H1 (cell line): ENCODE results near the gene CCDC12. TPM values are rescaled to one million over a fixed set of nuclear protein-coding genes. Genes with fewer than 3 reads are reported as not detected.

ENCODE experiments used
- CTCF ChIA-PET: fragments of 300-600 bp; sonication (Branson Sonifier 250); formaldehyde crosslinking; loops from one replicate; lab custom pipeline; 2021; ENCODE audit not compliant: partially characterized antibody; lab: Charles Lee
- POLR2A ChIA-PET: fragments of 300-600 bp; sonication (Branson Sonifier 250); formaldehyde crosslinking; loops from one replicate; lab custom pipeline; 2021; ENCODE audit warnings: inconsistent platforms; ENCODE audit not compliant: partially characterized antibody; lab: Charles Lee
- DNase-seq, 2 experiments: peaks; one replicate each; pipeline versions ENCODE4 v3.0.0 to v3.0.0-alpha.2; 2010 to 2022; ENCODE audit warnings: low spot score in 2 of 2, low read depth in 1 of 2, mixed read lengths in 1 of 2
- FAIRE-seq: peaks from 2 replicates; lab custom pipeline; 2011; peaks lifted over from hg19 to GRCh38; lab: Jason Lieb, UNC
- H2AFZ ChIP-seq: 2 replicates; pipeline ENCODE4 v1.8.1; 2012; ENCODE audit warnings: low read length, inconsistent platforms
- H2AK5ac ChIP-seq: 2 replicates; pipeline ENCODE4 v1.6.1; 2013; ENCODE audit warnings: low read depth, low read length
- H2BK120ac ChIP-seq: replicated peaks from 2 replicates; pipeline ENCODE3; 2013; ENCODE audit warnings: low read depth, low read length, inconsistent platforms
- H2BK12ac ChIP-seq: 2 replicates; pipeline ENCODE4 v1.6.1; 2013; ENCODE audit warnings: low read depth, low read length
- H2BK15ac ChIP-seq: 2 replicates; pipeline ENCODE4 v1.6.1; 2013; ENCODE audit warnings: low read length
- H2BK20ac ChIP-seq: 2 replicates; pipeline ENCODE4 v1.6.1; 2013; ENCODE audit warnings: low read length
- H2BK5ac ChIP-seq: 2 replicates; pipeline ENCODE4 v1.6.1; 2013; ENCODE audit warnings: low read depth, low read length
- H3K14ac ChIP-seq: 2 replicates; pipeline ENCODE4 v1.6.1; 2013; ENCODE audit warnings: inconsistent platforms; ENCODE audit not compliant: insufficient read length
- H3K18ac ChIP-seq: 2 replicates; pipeline ENCODE4 v1.6.1; 2013; ENCODE audit warnings: low read length; ENCODE audit errors: extremely low read depth
- H3K23ac ChIP-seq: 2 replicates; pipeline ENCODE4 v1.6.1; 2013; ENCODE audit warnings: inconsistent platforms; ENCODE audit not compliant: insufficient read length
- H3K23me2 ChIP-seq: 2 replicates; pipeline ENCODE4 v1.6.1; 2013; ENCODE audit warnings: low read depth, low read length
- H3K27ac ChIP-seq: 2 replicates; pipeline ENCODE4 v1.6.1; 2011; ENCODE audit warnings: low read depth, low read length, inconsistent platforms
- H3K27me3 ChIP-seq, 4 experiments: replicated peaks in 1 of 4; 1 replicate in 1 of 4; 2 replicates in 3 of 4; pipeline versions ENCODE4 v1.6.1 to v1.8.1; 2011 to 2013; ENCODE audit warnings: low read length in 3 of 4, mild to moderate bottlenecking in 3 of 4, inconsistent platforms in 2 of 4, mixed read lengths in 2 of 4, moderate library complexity in 1 of 4; ENCODE audit not compliant: control insufficient read depth in 3 of 4, insufficient read depth in 3 of 4; ENCODE audit errors: extremely low read depth in 1 of 4
- H3K36me3 ChIP-seq, 4 experiments: 2 replicates each; pipeline versions ENCODE4 v1.6.1 to v1.8.1; 2011 to 2013; ENCODE audit warnings: mild to moderate bottlenecking in 4 of 4, low read length in 3 of 4, moderate library complexity in 2 of 4, control low read depth in 1 of 4, inconsistent platforms in 1 of 4; ENCODE audit not compliant: insufficient read depth in 4 of 4, control insufficient read depth in 2 of 4
- H3K4ac ChIP-seq: replicated peaks from 2 replicates; pipeline ENCODE3; 2013; ENCODE audit warnings: low read length, low read depth, mixed read lengths, inconsistent platforms; ENCODE audit not compliant: insufficient read length
- H3K4me1 ChIP-seq, 4 experiments: replicated peaks in 1 of 4; 1 replicate in 1 of 4; 2 replicates in 3 of 4; pipeline versions ENCODE4 v1.6.1 to v1.8.1; 2011 to 2013; ENCODE audit warnings: low read length in 3 of 4, inconsistent platforms in 2 of 4, mixed read lengths in 1 of 4; ENCODE audit not compliant: insufficient read depth in 4 of 4, control insufficient read depth in 3 of 4
- H3K4me2 ChIP-seq, 2 experiments: 2 replicates each; pipeline versions ENCODE4 v1.6.1 to v1.8.1; 2011 to 2013; ENCODE audit warnings: low read depth in 2 of 2, low read length in 2 of 2, control low read depth in 1 of 2, inconsistent platforms in 1 of 2, mild to moderate bottlenecking in 1 of 2; ENCODE audit not compliant: insufficient read depth in 1 of 2
- H3K4me3 ChIP-seq, 4 experiments: fragments of 200-600, 300-600 bp in 1 of 4; sonication (generic), shearing (Covaris generic), sonication (Bioruptor Twin) in 1 of 4; 2 replicates each; pipeline versions ENCODE4 v1.5.1 to v1.8.1; 2011 to 2016; ENCODE audit warnings: low read length in 4 of 4, low read depth in 3 of 4, control low read depth in 2 of 4, inconsistent platforms in 2 of 4, mild to moderate bottlenecking in 2 of 4, mixed read lengths in 1 of 4, moderate library complexity in 1 of 4; ENCODE audit not compliant: insufficient read depth in 2 of 4; ENCODE audit errors: extremely low read depth in 1 of 4
- H3K56ac ChIP-seq: replicated peaks from 2 replicates; pipeline ENCODE3; 2013; ENCODE audit warnings: low read depth, mild to moderate bottlenecking, mixed read lengths, low read length, inconsistent platforms; ENCODE audit not compliant: insufficient read length
- H3K79me1 ChIP-seq: 2 replicates; pipeline ENCODE4 v1.6.1; 2013; ENCODE audit warnings: low read depth, low read length, control low read depth
- H3K79me2 ChIP-seq, 2 experiments: 2 replicates each; pipeline versions ENCODE4 v1.6.1 to v1.8.1; 2012 to 2013; ENCODE audit warnings: low read length in 2 of 2, mild to moderate bottlenecking in 2 of 2, inconsistent platforms in 1 of 2; ENCODE audit not compliant: insufficient read depth in 2 of 2, control insufficient read depth in 1 of 2
- H3K9ac ChIP-seq, 4 experiments: replicated peaks in 1 of 4; 1 replicate in 1 of 4; 2 replicates in 3 of 4; pipeline versions ENCODE4 v1.6.1 to v1.8.1; 2011 to 2013; ENCODE audit warnings: low read depth in 3 of 4, low read length in 3 of 4, control low read depth in 2 of 4, mild to moderate bottlenecking in 2 of 4, moderate library complexity in 2 of 4, inconsistent platforms in 1 of 4; ENCODE audit errors: extremely low read depth in 1 of 4
- H3K9me3 ChIP-seq, 2 experiments: 2 replicates each; pipeline versions ENCODE4 v1.6.1 to v1.8.1; 2012 to 2013; ENCODE audit warnings: mild to moderate bottlenecking in 2 of 2, moderate library complexity in 2 of 2, control low read depth in 1 of 2, inconsistent platforms in 1 of 2, low read depth in 1 of 2, low read length in 1 of 2, mixed read lengths in 1 of 2; ENCODE audit not compliant: insufficient read depth in 2 of 2
- H4K20me1 ChIP-seq, 2 experiments: replicated peaks in 1 of 2; 2 replicates each; pipeline versions ENCODE3 to v1.8.1; 2011 to 2013; ENCODE audit warnings: inconsistent platforms in 2 of 2, low read length in 2 of 2, mild to moderate bottlenecking in 1 of 2; ENCODE audit not compliant: insufficient read depth in 2 of 2, control insufficient read depth in 1 of 2
- H4K5ac ChIP-seq: 2 replicates; pipeline ENCODE4 v1.6.1; 2013; ENCODE audit warnings: low read length, low read depth, mixed read lengths, inconsistent platforms; ENCODE audit not compliant: insufficient read length
- H4K8ac ChIP-seq: 2 replicates; pipeline ENCODE4 v1.8.0; 2013; ENCODE audit warnings: mild to moderate bottlenecking, moderate library complexity, low read length, inconsistent platforms; ENCODE audit not compliant: insufficient read depth; ENCODE audit errors: extremely low read depth
- H4K91ac ChIP-seq: replicated peaks from 2 replicates; pipeline ENCODE3; 2013; ENCODE audit warnings: low read length, mixed read lengths, inconsistent platforms; ENCODE audit not compliant: insufficient read length
- ATF2 ChIP-seq: IDR thresholded peaks from 2 replicates; pipeline ENCODE4 v1.6.1; 2012; ENCODE audit warnings: low read length, inconsistent platforms
- CBX8 ChIP-seq: fragments of 300-800, 300-1000 bp; sonication (generic); IDR thresholded peaks from 2 replicates; pipeline ENCODE4 v1.7.1; 2016; ENCODE audit warnings: low read depth, low read length, borderline replicate concordance
- CREB1 ChIP-seq: IDR thresholded peaks from 2 replicates; pipeline ENCODE4 v1.6.1; 2012; ENCODE audit warnings: inconsistent platforms
- KDM1A ChIP-seq: fragments of 200-600, 300-600 bp; sonication (generic); IDR thresholded peaks from 2 replicates; pipeline ENCODE4 v1.7.1; 2016; ENCODE audit warnings: mild to moderate bottlenecking, low read length, borderline replicate concordance
- PHF8 ChIP-seq: fragments of 200-600 bp; sonication (generic); conservative IDR thresholded peaks from 2 replicates; pipeline ENCODE4 v1.7.1; 2012; ENCODE audit warnings: low read depth, mild to moderate bottlenecking, inconsistent platforms, low read length, moderate library complexity
- POLR2AphosphoS5 ChIP-seq: IDR thresholded peaks from 2 replicates; pipeline ENCODE4 v1.6.1; 2011; ENCODE audit warnings: low read depth, low read length
- RXRA ChIP-seq: IDR thresholded peaks from 2 replicates; pipeline ENCODE4 v1.6.1; 2011; ENCODE audit warnings: low read depth, mild to moderate bottlenecking, low read length, moderate library complexity; ENCODE audit not compliant: insufficient read depth
- SP1 ChIP-seq: IDR thresholded peaks from 2 replicates; pipeline ENCODE4 v1.6.1; 2011; ENCODE audit warnings: low read depth, low read length
- TBP ChIP-seq: IDR thresholded peaks from 2 replicates; pipeline ENCODE4 v1.6.1; 2011; ENCODE audit warnings: low read depth, low read length, improper control_type of control experiment
- TEAD4 ChIP-seq: IDR thresholded peaks from 2 replicates; pipeline ENCODE4 v1.6.1; 2012; ENCODE audit warnings: low read depth, low read length, inconsistent platforms, mixed read lengths
- WGBS, 2 experiments: shearing (Covaris generic) in 1 of 2; methylation state at CpG; one replicate each; pipeline versions ENCODE4 v1.1.6 to v1.1.7; 2013 to 2015; ENCODE audit warnings: low lambda C conversion rate in 2 of 2, mixed read lengths in 2 of 2, inconsistent platforms in 1 of 2, low coverage in 1 of 2, missing lambda C conversion rate in 1 of 2; ENCODE audit not compliant: insufficient replicate concordance in 2 of 2, insufficient coverage in 1 of 2, insufficient read length in 1 of 2; ENCODE audit errors: extremely low coverage in 1 of 2, missing lambda C conversion rate in 1 of 2; 5-methylcytosine and 5-hydroxymethylcytosine counted together
- polyA plus RNA-seq, 7 experiments: library from polyadenylated mRNA; depleted of rRNA in 3 of 7; stranded (reverse) in 5 of 7; unstranded in 2 of 7; fragments of >200 nt in 5 of 7; fragments of 200-250 nt in 2 of 7; gene quantifications; 1 replicate in 5 of 7; 2 replicates in 1 of 7; 4 replicates in 1 of 7; pipeline versions ENCODE4 v1.2.1 to v1.2.3, GENCODE V29; 2011 to 2013; ENCODE audit warnings: missing spikeins in 2 of 7, mixed read lengths in 2 of 7
- total RNA-seq: library from RNA; stranded (reverse); fragmentation: NEBNext Ultra II Directional; extraction: Animal tissue kit (Norgen Biotek cat#: 25700); gene quantifications from 2 replicates; pipeline ENCODE4 v1.2.1, GENCODE V29; 2021
- TF ChIP-seq, protein P1 (sequence below): IDR thresholded peaks from 2 replicates; pipeline ENCODE4 v1.6.1; 2012; ENCODE audit warnings: inconsistent platforms

The CCDC12 gene
- total and polyA plus RNA-seq, 2 of the 8 experiments (the other 6 are each of a cell fraction or from before 2014, with no cell fraction given) = 29.5 to 41.3 TPM

GRCh38 chr3:46968783-46969428 lies 7.6 kb downstream of the CCDC12 start:
- no peak overlapping the region for H3K14ac ChIP-seq
- no peak overlapping the region for H2BK5ac ChIP-seq
- no peaks in the 10 kb centered on the region; a peak in 1 of 4 replicates for H3K9me3 ChIP-seq
- no peak overlapping the region for H3K4me3 ChIP-seq
- H2BK120ac ChIP-seq = no peak overlapping the region
- no peak overlapping the region for H4K5ac ChIP-seq
- POLR2A ChIA-PET = interaction anchor here (0.9 to 2.7 kb wide), 4 partner anchors 8 to 46 kb away, joined by 3 to 7 read pairs (median 5); partner anchors contain the start of gene NBEAL2
- no peak for FAIRE-seq
- H2BK20ac ChIP-seq = no peak overlapping the region
- H3K27me3 ChIP-seq = no peaks in the 10 kb centered on the region
- no peak overlapping the region for H2AFZ ChIP-seq
- peaks cover 0 to 10% (median 1%) of the 10 kb centered on the region in 4 experiments; a peak in 5 of 8 replicates for H3K36me3 ChIP-seq
- CTCF ChIA-PET = interaction anchor here (0.9 to 4.3 kb wide), 6 partner anchors 8 to 109 kb away, joined by 3 to 15 read pairs (median 4); no protein-coding TSS in a partner anchor
- H3K23ac ChIP-seq = no peak overlapping the region
- H4K8ac ChIP-seq = no peak overlapping the region; the same call in 1 of the 2 replicates
- H4K20me1 ChIP-seq = peaks cover 33 to 42% of the 10 kb centered on the region in 2 experiments
- H3K9ac ChIP-seq = no peak overlapping the region
- no peak overlapping the region for H3K4ac ChIP-seq
- WGBS, 2 experiments = 76% methylated on average over 9 of the region's 9 CpGs; no CpG with 5 or more reads in 1 of the 2 experiments
- peaks cover 58 to 88% of the 10 kb centered on the region in 2 experiments for H3K79me2 ChIP-seq
- H3K79me1 ChIP-seq = peaks cover 29% of the 10 kb centered on the region
- no peak overlapping the region for H2BK12ac ChIP-seq
- H3K27ac ChIP-seq = no peak overlapping the region
- no peak for DNase-seq
- no peak overlapping the region for H2AK5ac ChIP-seq
- no peaks in the 10 kb centered on the region for H3K23me2 ChIP-seq
- no peak overlapping the region for H3K18ac ChIP-seq
- H3K4me1 ChIP-seq = 0 out of 7 replicates have a peak, but pooled peaks cover 0 to 2% (median under 1%) of the 10 kb centered on the region in 4 experiments
- no peak overlapping the region for H3K56ac ChIP-seq
- H2BK15ac ChIP-seq = no peak overlapping the region
- H3K4me2 ChIP-seq = no peak overlapping the region
- H4K91ac ChIP-seq = no peak overlapping the region
- TF ChIP-seq TEAD4 = no peak
- no peak for TF ChIP-seq KDM1A
- no peak for TF ChIP-seq TBP
- TF ChIP-seq PHF8 = no peak
- TF ChIP-seq POLR2AphosphoS5 = no peak
- TF ChIP-seq CREB1 = no peak
- TF ChIP-seq ATF2 = no peak
- TF ChIP-seq CBX8 = no peak
- TF ChIP-seq SP1 = no peak
- TF ChIP-seq, protein P1, sequence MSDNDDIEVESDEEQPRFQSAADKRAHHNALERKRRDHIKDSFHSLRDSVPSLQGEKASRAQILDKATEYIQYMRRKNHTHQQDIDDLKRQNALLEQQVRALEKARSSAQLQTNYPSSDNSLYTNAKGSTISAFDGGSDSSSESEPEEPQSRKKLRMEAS = no peak
- no peak for TF ChIP-seq RXRA
